Trophoblast cell (in vitro differentiated cells and primary cell): ENCODE measurements around the gene MID1IP1.

Source experiments
- DNase-seq, 2 donors: peaks; one replicate each; pipeline ENCODE4 v3.0.0-alpha.2; 2016
- H2AFZ ChIP-seq: 2 replicates; pipeline ENCODE4 v1.6.1; 2013; ENCODE audit warnings: low read length, moderate library complexity, mild to moderate bottlenecking; ENCODE audit not compliant: insufficient read depth, poor library complexity
- H2AK5ac ChIP-seq: 2 replicates; pipeline ENCODE4 v1.6.1; 2013; ENCODE audit warnings: mild to moderate bottlenecking, low read length
- H2BK120ac ChIP-seq: 2 replicates; pipeline ENCODE4 v1.6.1; 2013; ENCODE audit warnings: low read length, mild to moderate bottlenecking, moderate library complexity; ENCODE audit not compliant: insufficient read depth, poor library complexity
- H2BK12ac ChIP-seq: 2 replicates; pipeline ENCODE4 v1.6.1; 2013; ENCODE audit warnings: mild to moderate bottlenecking, low read length, moderate library complexity
- H2BK5ac ChIP-seq: 2 replicates; pipeline ENCODE4 v1.6.1; 2013; ENCODE audit warnings: low read length, low read depth, moderate library complexity, mild to moderate bottlenecking; ENCODE audit not compliant: poor library complexity
- H3K14ac ChIP-seq: 2 replicates; pipeline ENCODE4 v1.6.1; 2013; ENCODE audit warnings: mild to moderate bottlenecking, low read length
- H3K18ac ChIP-seq: 2 replicates; pipeline ENCODE4 v1.6.1; 2013; ENCODE audit warnings: mild to moderate bottlenecking, low read length
- H3K23ac ChIP-seq: 2 replicates; pipeline ENCODE4 v1.6.1; 2013; ENCODE audit warnings: low read length
- H3K27ac ChIP-seq: 2 replicates; pipeline ENCODE4 v1.5.1; 2013; ENCODE audit warnings: low read depth, mild to moderate bottlenecking, inconsistent platforms, low read length, moderate library complexity
- H3K27me3 ChIP-seq: 2 replicates; pipeline ENCODE4 v1.6.1; 2013; ENCODE audit warnings: inconsistent platforms, mild to moderate bottlenecking, low read length, moderate library complexity; ENCODE audit not compliant: insufficient read depth
- H3K36me3 ChIP-seq, 2 experiments: 1 replicate in 1 of 2; 2 replicates in 1 of 2; pipeline ENCODE4 v1.6.1; 2013; ENCODE audit warnings: low read length in 2 of 2, mild to moderate bottlenecking in 2 of 2, moderate library complexity in 1 of 2; ENCODE audit not compliant: insufficient read depth in 2 of 2, control insufficient read depth in 1 of 2
- H3K4ac ChIP-seq: 2 replicates; pipeline ENCODE4 v1.6.1; 2013; ENCODE audit warnings: low read depth, mild to moderate bottlenecking, low read length, moderate library complexity
- H3K4me1 ChIP-seq, 2 experiments: 1 replicate in 1 of 2; 2 replicates in 1 of 2; pipeline ENCODE4 v1.6.1; 2013; ENCODE audit warnings: low read length in 2 of 2, mild to moderate bottlenecking in 2 of 2, moderate library complexity in 1 of 2; ENCODE audit not compliant: insufficient read depth in 2 of 2, control insufficient read depth in 1 of 2
- H3K4me2 ChIP-seq: 2 replicates; pipeline ENCODE4 v1.6.1; 2013; ENCODE audit warnings: inconsistent platforms, mild to moderate bottlenecking, low read length, moderate library complexity
- H3K4me3 ChIP-seq: 2 replicates; pipeline ENCODE4 v1.5.1; 2013; ENCODE audit warnings: mild to moderate bottlenecking, low read depth, low read length, inconsistent platforms
- H3K79me1 ChIP-seq: one replicate; pipeline ENCODE4 v1.6.1; 2013; ENCODE audit warnings: low read length
- H3K79me2 ChIP-seq: 2 replicates; pipeline ENCODE4 v1.6.1; 2013; ENCODE audit warnings: low read length, mild to moderate bottlenecking; ENCODE audit not compliant: control insufficient read depth, insufficient read depth, poor library complexity
- H3K9ac ChIP-seq: 2 replicates; pipeline ENCODE4 v1.6.1; 2013; ENCODE audit warnings: mild to moderate bottlenecking, low read length
- H3K9me3 ChIP-seq: 2 replicates; pipeline ENCODE4 v1.6.1; 2013; ENCODE audit warnings: low read depth, mild to moderate bottlenecking, control low read depth, inconsistent platforms, low read length; ENCODE audit not compliant: insufficient read depth
- H4K12ac ChIP-seq: 2 replicates; pipeline ENCODE4 v1.6.1; 2013; ENCODE audit warnings: low read depth, mild to moderate bottlenecking, low read length, moderate library complexity
- H4K8ac ChIP-seq: 2 replicates; pipeline ENCODE4 v1.6.1; 2013; ENCODE audit warnings: low read depth, mild to moderate bottlenecking, low read length, moderate library complexity
- H4K91ac ChIP-seq: one replicate; pipeline ENCODE4 v1.6.1; 2013; ENCODE audit warnings: low read depth, mild to moderate bottlenecking, low read length, moderate library complexity
- WGBS: extraction: QIAGEN DNeasy Blood & Tissue Kit; methylation state at CpG from one replicate; pipeline ENCODE4 v1.1.7; 2013; ENCODE audit warnings: missing lambda C conversion rate; ENCODE audit not compliant: insufficient read length, insufficient coverage; ENCODE audit errors: extremely low coverage; 5-methylcytosine and 5-hydroxymethylcytosine counted together

Gene MID1IP1

DNA sequence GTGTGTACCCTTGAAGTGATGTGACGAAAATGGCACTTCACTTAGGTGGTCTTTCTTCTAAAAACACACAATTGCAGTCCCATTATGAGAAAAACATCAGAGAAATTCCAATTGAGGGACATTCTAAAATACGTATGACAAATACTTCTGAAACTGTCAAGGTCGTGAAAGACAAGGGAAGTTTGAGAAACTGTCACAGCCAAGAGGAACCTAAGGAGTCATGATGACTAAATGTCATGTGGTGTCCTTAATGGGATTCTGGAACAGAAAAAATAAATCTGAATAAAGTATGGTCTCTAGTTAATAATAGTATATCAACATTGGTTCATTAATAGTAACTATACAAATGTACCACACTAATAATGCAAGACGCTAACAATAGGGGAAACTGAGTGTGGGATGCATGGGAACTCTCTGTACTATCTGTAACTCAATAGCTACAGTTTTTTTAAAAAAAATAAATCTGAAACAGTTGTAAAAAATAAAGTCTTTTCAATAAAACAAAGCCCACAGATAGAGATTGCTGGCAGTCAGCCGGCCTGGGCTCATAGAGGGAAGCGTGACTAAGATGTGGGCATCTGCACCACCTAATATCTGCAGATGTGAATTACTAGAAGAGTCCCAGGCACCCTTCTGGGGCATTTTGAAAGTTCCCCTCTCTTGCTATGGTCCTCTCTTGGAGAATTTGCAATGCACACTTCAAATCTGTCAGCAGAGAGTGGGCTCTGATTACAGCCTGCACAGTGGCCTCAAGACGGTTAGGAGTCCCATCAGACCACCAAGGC lies 47.6 kb downstream of the MID1IP1 start:
- no peaks in the 10 kb centered on the region for H3K79me2 ChIP-seq
- H2AFZ ChIP-seq = no peak overlapping the region
- peak in 1 of 2 donors; percentile 13 for DNase-seq
- H4K12ac ChIP-seq = no peak overlapping the region
- H3K9me3 ChIP-seq = no peaks in the 10 kb centered on the region
- H3K4ac ChIP-seq = no peak overlapping the region
- no peak overlapping the region for H4K8ac ChIP-seq
- no peaks in the 10 kb centered on the region for H3K36me3 ChIP-seq
- no peak overlapping the region for H3K18ac ChIP-seq
- H3K4me3 ChIP-seq = no peak overlapping the region
- H3K4me2 ChIP-seq = no peak overlapping the region
- H3K4me1 ChIP-seq = no peaks in the 10 kb centered on the region
- no peaks in the 10 kb centered on the region for H3K79me1 ChIP-seq
- no peak overlapping the region for H2BK12ac ChIP-seq
- H3K9ac ChIP-seq = no peak overlapping the region
- no peak overlapping the region for H3K14ac ChIP-seq
- no peak overlapping the region for H2BK5ac ChIP-seq
- WGBS = no CpG with 5 or more reads among the region's 7 CpGs
- no peaks in the 10 kb centered on the region for H3K27me3 ChIP-seq
- H4K91ac ChIP-seq = no peak overlapping the region
- no peak overlapping the region for H2BK120ac ChIP-seq
- H3K23ac ChIP-seq = no peak overlapping the region
- no peak overlapping the region for H3K27ac ChIP-seq
- no peak overlapping the region for H2AK5ac ChIP-seq

GRCh38 chrX:38850807-38851544 lies 49.7 kb downstream of the MID1IP1 start:
- H3K4me3 ChIP-seq = no peak overlapping the region
- H3K79me1 ChIP-seq = no peaks in the 10 kb centered on the region
- H3K23ac ChIP-seq = no peak overlapping the region
- no peak overlapping the region for H2BK12ac ChIP-seq
- H3K4ac ChIP-seq = no peak overlapping the region
- H4K91ac ChIP-seq = no peak overlapping the region
- H3K27me3 ChIP-seq = no peaks in the 10 kb centered on the region
- no peak overlapping the region for H2AFZ ChIP-seq
- no peaks in the 10 kb centered on the region for H3K36me3 ChIP-seq
- H3K14ac ChIP-seq = no peak overlapping the region
- no peak overlapping the region for H3K27ac ChIP-seq
- H3K4me1 ChIP-seq = no peaks in the 10 kb centered on the region
- no peak for DNase-seq
- no peak overlapping the region for H2BK120ac ChIP-seq
- no peak overlapping the region for H4K8ac ChIP-seq
- no peaks in the 10 kb centered on the region for H3K79me2 ChIP-seq
- no CpG with 5 or more reads among the region's 6 CpGs for WGBS
- H3K9ac ChIP-seq = no peak overlapping the region
- no peak overlapping the region for H3K4me2 ChIP-seq
- no peak overlapping the region for H4K12ac ChIP-seq
- no peak overlapping the region for H2AK5ac ChIP-seq
- no peaks in the 10 kb centered on the region for H3K9me3 ChIP-seq
- no peak overlapping the region for H2BK5ac ChIP-seq
- no peak overlapping the region for H3K18ac ChIP-seq

DNA sequence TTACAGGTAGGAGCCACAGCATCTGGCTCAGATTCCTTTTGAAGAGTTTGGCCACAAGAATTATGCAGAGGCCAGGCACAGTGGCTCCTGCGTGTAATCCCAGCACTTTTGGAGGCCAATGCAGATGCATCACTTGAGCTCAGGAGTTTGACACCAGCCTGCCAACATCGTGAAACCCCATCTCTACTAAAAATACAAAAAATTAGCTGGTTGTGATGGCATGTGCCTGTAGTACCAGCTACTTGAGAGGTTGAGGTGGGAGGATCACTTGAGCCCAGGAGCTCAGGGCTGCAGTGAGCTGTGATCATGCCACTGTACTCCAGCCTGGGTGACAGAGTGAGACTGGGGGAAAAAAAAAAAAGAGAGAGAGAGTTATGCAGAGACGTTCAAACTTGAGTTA lies 53.0 kb downstream of the MID1IP1 start:
- Histone ChIP-seq H3K4ac (no peak overlapping the region), H2BK5ac (no peak overlapping the region), H4K12ac (no peak overlapping the region), H2BK12ac (no peak overlapping the region), H2AK5ac (no peak overlapping the region), H3K4me2 (no peak overlapping the region), H3K36me3 (no peaks in the 10 kb centered on the region), H2BK120ac (no peak overlapping the region), H3K4me1 (no peaks in the 10 kb centered on the region), H3K79me1 (no peaks in the 10 kb centered on the region), H3K23ac (no peak overlapping the region), H3K79me2 (no peaks in the 10 kb centered on the region), H2AFZ (no peak overlapping the region), H3K4me3 (no peak overlapping the region), H3K18ac (no peak overlapping the region), H4K91ac (no peak overlapping the region), H3K27me3 (no peaks in the 10 kb centered on the region), H3K27ac (no peak overlapping the region), H4K8ac (no peak overlapping the region), H3K9ac (no peak overlapping the region), H3K9me3 (no peaks in the 10 kb centered on the region), H3K14ac (no peak overlapping the region)
- no CpG with 5 or more reads among the region's 3 CpGs for WGBS
- no peak for DNase-seq
